Endodermal cell (in vitro differentiated cells): ENCODE measurements around the gene UNC5CL. TPM values are rescaled to one million over a fixed set of nuclear protein-coding genes. Genes with fewer than 3 reads are reported as not detected.

Experiments
- DNase-seq: peaks from one replicate; pipeline ENCODE4 v3.0.0-alpha.2; 2017
- H3K27ac ChIP-seq: 2 replicates; pipeline ENCODE4 v1.5.1; 2013; ENCODE audit warnings: mild to moderate bottlenecking, low read depth, low read length, moderate library complexity
- H3K27me3 ChIP-seq: 2 replicates; pipeline ENCODE4 v1.6.1; 2013; ENCODE audit warnings: mild to moderate bottlenecking, low read length, moderate library complexity; ENCODE audit not compliant: insufficient read depth, control insufficient read depth, poor library complexity, severe bottlenecking
- H3K36me3 ChIP-seq: 2 replicates; pipeline ENCODE4 v1.7.0; 2013; ENCODE audit warnings: mild to moderate bottlenecking, low read length, moderate library complexity; ENCODE audit not compliant: control insufficient read depth, insufficient read depth
- H3K4me1 ChIP-seq: one replicate; pipeline ENCODE4 v1.7.0; 2013; ENCODE audit warnings: low read length; ENCODE audit not compliant: control insufficient read depth, insufficient read depth
- H3K4me3 ChIP-seq: 2 replicates; pipeline ENCODE4 v1.5.1; 2013; ENCODE audit warnings: mild to moderate bottlenecking, low read length, moderate library complexity
- H3K9ac ChIP-seq: 2 replicates; pipeline ENCODE4 v1.6.1; 2013; ENCODE audit warnings: mild to moderate bottlenecking, low read length, moderate library complexity; ENCODE audit not compliant: poor library complexity, severe bottlenecking; ENCODE audit errors: extremely low read depth
- H3K9me3 ChIP-seq: 2 replicates; pipeline ENCODE4 v1.6.1; 2013; ENCODE audit warnings: mild to moderate bottlenecking, low read length, moderate library complexity; ENCODE audit not compliant: control insufficient read depth
- H3K27ac Mint-ChIP-seq: 2 replicates; pipeline ENCODE4 v1.8.0; 2020; ENCODE audit warnings: mixed read lengths
- H3K27me3 Mint-ChIP-seq: 2 replicates; pipeline ENCODE4 v1.8.0; 2021; ENCODE audit warnings: mild to moderate bottlenecking, mixed read lengths; ENCODE audit not compliant: insufficient read depth
- H3K36me3 Mint-ChIP-seq: 2 replicates; pipeline ENCODE4 v1.8.0; 2020; ENCODE audit warnings: low read depth, mixed read lengths
- H3K4me1 Mint-ChIP-seq: 2 replicates; pipeline ENCODE4 v1.8.0; 2020; ENCODE audit warnings: mixed read lengths
- H3K4me3 Mint-ChIP-seq: 2 replicates; pipeline ENCODE4 v1.8.0; 2020; ENCODE audit warnings: mild to moderate bottlenecking, moderate library complexity, mixed read lengths
- H3K9me3 Mint-ChIP-seq: 2 replicates; pipeline ENCODE4 v1.8.0; 2020; ENCODE audit warnings: mild to moderate bottlenecking, mixed read lengths
- WGBS, 2 experiments: methylation state at CpG; one replicate each; pipeline versions ENCODE4 v1.1.5 to v1.1.7; 2013; ENCODE audit warnings: missing lambda C conversion rate in 2 of 2, mixed read lengths in 1 of 2; ENCODE audit not compliant: insufficient coverage in 1 of 2, insufficient read length in 1 of 2; 5-methylcytosine and 5-hydroxymethylcytosine counted together
- total RNA-seq, 2 donors: library from RNA; stranded (reverse); fragmentation: NEBNext Ultra II Directional in 1 of 2; extraction: Animal tissue kit (Norgen Biotek cat#: 25700) in 1 of 2; gene quantifications; 2 replicates in 1 of 2; 3 replicates in 1 of 2; pipeline ENCODE4 v1.2.1, GENCODE V29; 2021
- TF ChIP-seq, protein P1 (sequence below): fragments of 200-600 bp; sonication (generic); conservative IDR thresholded peaks from 2 replicates; pipeline ENCODE4 v1.5.0; 2021; ENCODE audit warnings: antibody characterized with exemption, mild to moderate bottlenecking

Gene UNC5CL
- total RNA-seq, 2 donors from 2014 or later: 3.8 to 4.7 TPM

DNA sequence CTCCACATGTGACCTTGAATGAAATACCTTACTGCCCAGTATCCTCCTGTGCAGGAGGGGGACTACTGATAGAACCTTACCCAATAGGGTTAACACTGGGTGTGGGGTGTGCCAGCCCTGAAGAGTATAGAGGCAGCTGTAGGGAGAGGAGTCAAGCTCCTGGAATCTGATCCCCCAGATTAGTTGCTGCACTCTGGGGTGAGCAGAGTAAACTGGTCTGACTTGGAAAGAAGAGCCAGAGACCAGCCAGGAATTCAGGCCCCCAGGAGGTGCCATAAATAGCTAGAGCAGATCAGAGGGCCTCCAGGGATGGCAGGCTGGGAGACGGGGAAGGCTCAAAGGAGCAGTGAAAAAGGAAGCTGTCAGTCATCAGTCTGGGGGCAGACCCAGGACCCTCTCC lies 10.5 kb upstream of the UNC5CL start:
- H3K4me3 Mint-ChIP-seq: no peak overlapping the region
- Histone ChIP-seq H3K4me3 (no peak overlapping the region), H3K9ac (no peak overlapping the region), H3K9me3 (no peaks in the 10 kb centered on the region), H3K27ac (no peak overlapping the region), H3K36me3 (no peaks in the 10 kb centered on the region), H3K27me3 (no peaks in the 10 kb centered on the region), H3K4me1 (peaks cover 14% of the 10 kb centered on the region)
- no peak overlapping the region for H3K27ac Mint-ChIP-seq
- peaks cover 33% of the 10 kb centered on the region for H3K4me1 Mint-ChIP-seq
- no peaks in the 10 kb centered on the region for H3K9me3 Mint-ChIP-seq
- 60 to 84% methylated on average over 1 of the region's 1 CpG for WGBS, 2 experiments
- DNase-seq: no peak
- TF ChIP-seq, protein P1, sequence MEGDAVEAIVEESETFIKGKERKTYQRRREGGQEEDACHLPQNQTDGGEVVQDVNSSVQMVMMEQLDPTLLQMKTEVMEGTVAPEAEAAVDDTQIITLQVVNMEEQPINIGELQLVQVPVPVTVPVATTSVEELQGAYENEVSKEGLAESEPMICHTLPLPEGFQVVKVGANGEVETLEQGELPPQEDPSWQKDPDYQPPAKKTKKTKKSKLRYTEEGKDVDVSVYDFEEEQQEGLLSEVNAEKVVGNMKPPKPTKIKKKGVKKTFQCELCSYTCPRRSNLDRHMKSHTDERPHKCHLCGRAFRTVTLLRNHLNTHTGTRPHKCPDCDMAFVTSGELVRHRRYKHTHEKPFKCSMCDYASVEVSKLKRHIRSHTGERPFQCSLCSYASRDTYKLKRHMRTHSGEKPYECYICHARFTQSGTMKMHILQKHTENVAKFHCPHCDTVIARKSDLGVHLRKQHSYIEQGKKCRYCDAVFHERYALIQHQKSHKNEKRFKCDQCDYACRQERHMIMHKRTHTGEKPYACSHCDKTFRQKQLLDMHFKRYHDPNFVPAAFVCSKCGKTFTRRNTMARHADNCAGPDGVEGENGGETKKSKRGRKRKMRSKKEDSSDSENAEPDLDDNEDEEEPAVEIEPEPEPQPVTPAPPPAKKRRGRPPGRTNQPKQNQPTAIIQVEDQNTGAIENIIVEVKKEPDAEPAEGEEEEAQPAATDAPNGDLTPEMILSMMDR: no peak
- no peaks in the 10 kb centered on the region for H3K27me3 Mint-ChIP-seq
- H3K36me3 Mint-ChIP-seq: peaks cover 2% of the 10 kb centered on the region

DNA sequence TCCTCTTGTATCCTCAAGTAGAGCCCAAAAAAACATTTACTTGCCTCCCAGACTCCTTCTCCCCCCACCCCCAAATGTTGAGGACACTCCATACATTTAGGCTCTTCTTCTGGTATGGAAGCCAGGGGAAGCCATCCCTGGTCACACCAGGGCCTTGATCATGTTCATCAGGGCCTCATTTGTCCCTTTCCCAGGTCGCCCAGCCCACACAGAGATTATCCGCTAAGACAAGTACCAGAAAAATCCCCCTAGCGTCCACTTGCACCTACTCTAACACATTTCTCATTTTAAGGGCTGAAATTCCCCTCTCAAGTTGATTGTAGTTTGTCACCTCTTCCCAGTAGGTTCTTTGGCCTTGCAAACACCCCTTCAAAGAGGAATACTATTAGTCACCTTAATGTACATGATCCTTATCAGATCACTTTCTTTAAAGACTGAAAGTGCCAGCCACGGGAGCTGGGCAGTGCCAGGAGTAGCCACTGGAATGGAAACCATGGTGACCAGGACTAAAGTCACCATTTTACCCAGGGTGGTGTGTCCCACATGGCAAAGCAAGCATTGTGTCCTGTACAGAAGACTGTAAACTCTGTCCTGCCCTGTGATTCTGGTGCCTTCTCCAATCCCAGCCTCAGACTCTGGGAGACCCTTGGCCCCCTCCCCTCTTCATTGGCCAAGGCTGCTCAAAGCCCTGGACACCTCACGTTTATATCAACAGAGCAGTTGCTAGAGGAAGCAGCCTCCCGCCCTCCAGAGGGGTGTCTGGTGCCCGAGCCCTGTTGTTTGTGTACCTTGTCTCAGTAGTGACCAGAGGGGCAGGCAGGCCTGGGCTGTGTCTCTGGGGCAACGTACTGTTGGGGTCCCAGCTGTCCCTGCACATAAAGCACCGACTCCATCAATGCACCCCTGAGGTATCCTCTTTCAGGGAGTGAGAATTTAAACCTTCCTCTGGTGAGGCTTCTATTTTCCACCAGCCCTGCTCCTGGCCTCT lies 9.0 kb upstream of the UNC5CL start:
- TF ChIP-seq, protein P1: no peak
- Histone ChIP-seq H3K27ac (no peak overlapping the region), H3K36me3 (no peaks in the 10 kb centered on the region), H3K27me3 (no peaks in the 10 kb centered on the region), H3K9ac (no peak overlapping the region), H3K4me3 (no peak overlapping the region), H3K9me3 (no peaks in the 10 kb centered on the region), H3K4me1 (peaks cover 9% of the 10 kb centered on the region)
- peaks cover 27% of the 10 kb centered on the region for H3K4me1 Mint-ChIP-seq
- DNase-seq: no peak
- H3K9me3 Mint-ChIP-seq: no peaks in the 10 kb centered on the region
- H3K27ac Mint-ChIP-seq: no peak overlapping the region
- H3K4me3 Mint-ChIP-seq: no peak overlapping the region
- WGBS, 2 experiments: 88 to 100% methylated on average over 2 to 9 of the region's 9 CpGs
- H3K36me3 Mint-ChIP-seq: peaks cover 2% of the 10 kb centered on the region
- H3K27me3 Mint-ChIP-seq: no peaks in the 10 kb centered on the region

DNA sequence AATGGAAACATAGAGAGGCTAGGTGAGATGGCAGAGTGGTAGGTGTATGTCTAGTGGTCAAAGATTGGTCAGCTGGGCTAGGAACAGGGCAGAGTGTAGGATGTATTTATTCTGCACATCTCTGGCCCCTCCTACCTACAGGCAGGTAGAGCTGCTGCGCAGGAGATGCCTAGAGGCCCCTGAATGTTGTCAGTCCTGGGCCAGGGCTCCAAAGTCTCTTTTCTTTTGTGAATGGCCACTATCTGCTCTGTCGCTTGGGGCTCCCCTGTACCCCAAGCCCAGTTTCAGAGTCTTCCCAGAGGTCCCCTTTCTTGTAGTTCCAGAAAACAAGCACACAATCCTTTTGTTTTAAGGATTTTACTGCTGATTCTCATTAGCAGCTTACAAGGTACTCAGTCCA lies 8.3 kb upstream of the UNC5CL start:
- H3K9me3 Mint-ChIP-seq: no peaks in the 10 kb centered on the region
- H3K9ac ChIP-seq: no peak overlapping the region
- H3K9me3 ChIP-seq: no peaks in the 10 kb centered on the region
- no peak overlapping the region for H3K4me3 Mint-ChIP-seq
- H3K27me3 ChIP-seq: no peaks in the 10 kb centered on the region
- TF ChIP-seq, protein P1: no peak
- H3K36me3 Mint-ChIP-seq: peaks cover 2% of the 10 kb centered on the region
- no peak for DNase-seq
- H3K27me3 Mint-ChIP-seq: no peaks in the 10 kb centered on the region
- 95 to 100% methylated on average over 2 of the region's 2 CpGs for WGBS, 2 experiments
- no peaks in the 10 kb centered on the region for H3K36me3 ChIP-seq
- H3K4me1 Mint-ChIP-seq: peaks cover 21% of the 10 kb centered on the region
- no peak overlapping the region for H3K4me3 ChIP-seq
- H3K27ac ChIP-seq: no peak overlapping the region
- H3K27ac Mint-ChIP-seq: no peak overlapping the region
- H3K4me1 ChIP-seq: peaks cover 5% of the 10 kb centered on the region
